Measurements from ENCODE around the gene MYL9.

DNA sequence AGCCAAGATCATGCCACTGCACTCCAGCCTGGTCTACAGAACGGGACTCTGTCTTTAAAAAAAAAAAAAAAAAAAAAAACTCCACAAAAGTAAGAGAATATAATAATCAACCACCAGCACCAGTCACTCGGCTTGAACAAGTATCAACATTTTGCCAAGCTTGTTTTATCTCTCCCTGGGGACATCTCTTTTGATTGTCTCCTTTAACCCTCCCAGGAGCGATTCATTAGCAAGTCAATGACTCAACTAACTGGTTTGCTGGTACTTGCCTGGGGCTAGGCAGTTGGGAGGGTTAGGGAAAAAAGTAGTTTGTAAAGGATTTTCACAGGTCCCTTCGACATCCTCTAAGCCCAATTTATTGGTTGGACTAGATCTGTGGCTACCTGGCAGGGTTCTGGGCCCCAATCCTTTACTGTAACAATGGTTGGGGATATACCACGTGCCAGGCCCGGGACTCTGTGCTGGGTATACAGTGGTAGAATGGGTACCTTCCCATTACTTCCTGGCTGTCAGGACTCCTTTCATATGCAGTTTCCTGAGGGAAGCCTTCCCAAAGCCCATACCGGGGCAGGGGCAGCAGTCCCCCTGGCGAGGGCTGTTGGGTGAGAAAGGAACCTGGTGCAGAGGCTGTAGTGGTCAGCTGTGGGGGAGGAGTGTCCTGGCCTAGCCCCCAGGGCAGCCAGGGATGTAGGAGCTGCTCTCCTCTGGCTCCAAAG, 44.2 kb downstream of the MYL9 start:
- TF ChIP-seq CHD4 (IDR thresholded peaks at IDR 0.05; ENCODE audit: borderline replicate concordance) (no peak), FOSB (CRISPR knock-in tag; IDR thresholded peaks at IDR 0.05) (no peak), NFE2L2 (conservative IDR thresholded peaks at IDR 0.05; ENCODE audit: low read length) (no peak), BHLHE40 (IDR thresholded peaks at IDR 0.05; ENCODE audit: low read depth, low read length) (no peak), JUN (IDR thresholded peaks at IDR 0.05) (no peak), RCOR1 (IDR thresholded peaks at IDR 0.05; ENCODE audit: low read depth, low read length) (no peak), ESRRA (IDR thresholded peaks at IDR 0.05; ENCODE audit: borderline replicate concordance, low read length) (no peak), POLR2A (IDR thresholded peaks at IDR 0.05; ENCODE audit: low read length) (no peak), HOXA7 (CRISPR knock-in tag; IDR thresholded peaks at IDR 0.05) (no peak)
- TF ChIP-seq, protein P1, sequence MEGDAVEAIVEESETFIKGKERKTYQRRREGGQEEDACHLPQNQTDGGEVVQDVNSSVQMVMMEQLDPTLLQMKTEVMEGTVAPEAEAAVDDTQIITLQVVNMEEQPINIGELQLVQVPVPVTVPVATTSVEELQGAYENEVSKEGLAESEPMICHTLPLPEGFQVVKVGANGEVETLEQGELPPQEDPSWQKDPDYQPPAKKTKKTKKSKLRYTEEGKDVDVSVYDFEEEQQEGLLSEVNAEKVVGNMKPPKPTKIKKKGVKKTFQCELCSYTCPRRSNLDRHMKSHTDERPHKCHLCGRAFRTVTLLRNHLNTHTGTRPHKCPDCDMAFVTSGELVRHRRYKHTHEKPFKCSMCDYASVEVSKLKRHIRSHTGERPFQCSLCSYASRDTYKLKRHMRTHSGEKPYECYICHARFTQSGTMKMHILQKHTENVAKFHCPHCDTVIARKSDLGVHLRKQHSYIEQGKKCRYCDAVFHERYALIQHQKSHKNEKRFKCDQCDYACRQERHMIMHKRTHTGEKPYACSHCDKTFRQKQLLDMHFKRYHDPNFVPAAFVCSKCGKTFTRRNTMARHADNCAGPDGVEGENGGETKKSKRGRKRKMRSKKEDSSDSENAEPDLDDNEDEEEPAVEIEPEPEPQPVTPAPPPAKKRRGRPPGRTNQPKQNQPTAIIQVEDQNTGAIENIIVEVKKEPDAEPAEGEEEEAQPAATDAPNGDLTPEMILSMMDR (IDR thresholded peaks at IDR 0.05): no peak
- TF ChIP-seq, protein P2, sequence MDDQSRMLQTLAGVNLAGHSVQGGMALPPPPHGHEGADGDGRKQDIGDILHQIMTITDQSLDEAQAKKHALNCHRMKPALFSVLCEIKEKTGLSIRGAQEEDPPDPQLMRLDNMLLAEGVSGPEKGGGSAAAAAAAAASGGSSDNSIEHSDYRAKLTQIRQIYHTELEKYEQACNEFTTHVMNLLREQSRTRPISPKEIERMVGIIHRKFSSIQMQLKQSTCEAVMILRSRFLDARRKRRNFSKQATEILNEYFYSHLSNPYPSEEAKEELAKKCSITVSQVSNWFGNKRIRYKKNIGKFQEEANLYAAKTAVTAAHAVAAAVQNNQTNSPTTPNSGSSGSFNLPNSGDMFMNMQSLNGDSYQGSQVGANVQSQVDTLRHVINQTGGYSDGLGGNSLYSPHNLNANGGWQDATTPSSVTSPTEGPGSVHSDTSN (IDR thresholded peaks at IDR 0.05): no peak

Data from A549 (cell line).